Measurements from ENCODE around the gene BRI3.

The BRI3 gene

GRCh38 chr7:98287486-98287959, 6.0 kb downstream of the BRI3 start:
- ChIA-PET CTCF (interaction anchor here (1.7 kb wide), 1 partner anchor 19 kb away, joined by 5 read pairs; no protein-coding TSS in a partner anchor), POLR2A (interaction anchor here (0.5 kb wide), 1 partner anchor 27 kb away, joined by 5 read pairs; no protein-coding TSS in a partner anchor)
- Histone ChIP-seq H3K9me3 (ENCODE audit: control extremely low read depth in 1 of 5, control insufficient read depth in 4 of 5, insufficient read depth in 2 of 5, low read depth in 1 of 5, low read length in 4 of 5) (no peaks in the 10 kb centered on the region), H3K4me3 (ENCODE audit: control insufficient read depth in 1 of 7, extremely low read depth in 1 of 7, insufficient read depth in 4 of 7, low read depth in 2 of 7, low read length in 6 of 7) (no peak overlapping the region), H3K27me3 (replicated peaks in 2 of 5; ENCODE audit: control insufficient read depth in 4 of 5, insufficient read depth in 5 of 5, low read length in 4 of 5) (no peaks in the 10 kb centered on the region), H3K27ac (ENCODE audit: insufficient read depth in 1 of 2, low read depth in 1 of 2, low read length in 2 of 2, poor library complexity in 1 of 2, severe bottlenecking in 2 of 2) (peak overlapping the region in 1 of 2 experiments; percentile 34), H3K36me3 (ENCODE audit: control insufficient read depth in 4 of 4, insufficient read depth in 4 of 4, low read length in 3 of 4) (peaks cover 0 to 37% (median 17%) of the 10 kb centered on the region in 4 experiments), H3K4me1 (ENCODE audit: control extremely low read depth in 1 of 4, control insufficient read depth in 4 of 4, insufficient read depth in 4 of 4, low read length in 3 of 4) (peaks cover 8 to 62% (median 47%) of the 10 kb centered on the region in 4 experiments)
- 90% methylated on average over 7 of the region's 14 CpGs for WGBS (ENCODE audit: insufficient coverage)
- no peak for DNase-seq

GRCh38 chr7:98288064-98288823, 6.8 kb downstream of the BRI3 start:
- DNase-seq = no peak
- H3K4me1 ChIP-seq (ENCODE audit: control extremely low read depth in 1 of 4, control insufficient read depth in 4 of 4, insufficient read depth in 4 of 4, low read length in 3 of 4) = peaks cover under 1 to 55% (median 40%) of the 10 kb centered on the region in 4 experiments
- H3K27ac ChIP-seq (ENCODE audit: insufficient read depth in 1 of 2, low read depth in 1 of 2, low read length in 2 of 2, poor library complexity in 1 of 2, severe bottlenecking in 2 of 2) = peak overlapping the region in 1 of 2 experiments; percentile 34
- ChIA-PET POLR2A (interaction anchor here (0.5 kb wide), 1 partner anchor 28 kb away, joined by 5 read pairs; no protein-coding TSS in a partner anchor), CTCF (interaction anchor here (1.7 kb wide), 1 partner anchor 20 kb away, joined by 5 read pairs; no protein-coding TSS in a partner anchor)
- H3K4me3 ChIP-seq (ENCODE audit: control insufficient read depth in 1 of 7, extremely low read depth in 1 of 7, insufficient read depth in 4 of 7, low read depth in 2 of 7, low read length in 6 of 7) = no peak overlapping the region
- peaks cover 0 to 43% (median 21%) of the 10 kb centered on the region in 4 experiments for H3K36me3 ChIP-seq (ENCODE audit: control insufficient read depth in 4 of 4, insufficient read depth in 4 of 4, low read length in 3 of 4)
- no peaks in the 10 kb centered on the region for H3K9me3 ChIP-seq (ENCODE audit: control extremely low read depth in 1 of 5, control insufficient read depth in 4 of 5, insufficient read depth in 2 of 5, low read depth in 1 of 5, low read length in 4 of 5)
- 60% methylated on average over 9 of the region's 12 CpGs for WGBS (ENCODE audit: insufficient coverage)
- H3K27me3 ChIP-seq (replicated peaks in 2 of 5; ENCODE audit: control insufficient read depth in 4 of 5, insufficient read depth in 5 of 5, low read length in 4 of 5) = no peaks in the 10 kb centered on the region

- DNase-seq = no peak
- H3K4me3 ChIP-seq (ENCODE audit: control insufficient read depth in 1 of 7, extremely low read depth in 1 of 7, insufficient read depth in 4 of 7, low read depth in 2 of 7, low read length in 6 of 7) = no peak overlapping the region
- 100% methylated on average over 3 of the region's 4 CpGs for WGBS (ENCODE audit: insufficient coverage)
- no peaks in the 10 kb centered on the region for H3K27me3 ChIP-seq (replicated peaks in 2 of 5; ENCODE audit: control insufficient read depth in 4 of 5, insufficient read depth in 5 of 5, low read length in 4 of 5)
- CTCF ChIA-PET = no interaction called here
- H3K9me3 ChIP-seq (ENCODE audit: control extremely low read depth in 1 of 5, control insufficient read depth in 4 of 5, insufficient read depth in 2 of 5, low read depth in 1 of 5, low read length in 4 of 5) = no peaks in the 10 kb centered on the region
- POLR2A ChIA-PET = no interaction called here
- peaks cover 0 to 45% (median 28%) of the 10 kb centered on the region in 4 experiments for H3K36me3 ChIP-seq (ENCODE audit: control insufficient read depth in 4 of 4, insufficient read depth in 4 of 4, low read length in 3 of 4)
- no peak overlapping the region for H3K27ac ChIP-seq (ENCODE audit: insufficient read depth in 1 of 2, low read depth in 1 of 2, low read length in 2 of 2, poor library complexity in 1 of 2, severe bottlenecking in 2 of 2)
- H3K4me1 ChIP-seq (ENCODE audit: control extremely low read depth in 1 of 4, control insufficient read depth in 4 of 4, insufficient read depth in 4 of 4, low read length in 3 of 4) = peaks cover 0 to 44% (median 28%) of the 10 kb centered on the region in 4 experiments
These were observed 7.9 kb downstream of the BRI3 start for GRCh38 chr7:98289333-98289875.

GRCh38 chr7:98291717-98292116, 10.2 kb downstream of the BRI3 start:
- Histone ChIP-seq H3K4me1 (ENCODE audit: control extremely low read depth in 1 of 4, control insufficient read depth in 4 of 4, insufficient read depth in 4 of 4, low read length in 3 of 4) (peaks cover 0 to 20% (median 11%) of the 10 kb centered on the region in 4 experiments), H3K27ac (ENCODE audit: insufficient read depth in 1 of 2, low read depth in 1 of 2, low read length in 2 of 2, poor library complexity in 1 of 2, severe bottlenecking in 2 of 2) (no peak overlapping the region), H3K4me3 (ENCODE audit: control insufficient read depth in 1 of 7, extremely low read depth in 1 of 7, insufficient read depth in 4 of 7, low read depth in 2 of 7, low read length in 6 of 7) (no peak overlapping the region), H3K36me3 (ENCODE audit: control insufficient read depth in 4 of 4, insufficient read depth in 4 of 4, low read length in 3 of 4) (peaks cover 0 to 50% (median 28%) of the 10 kb centered on the region in 4 experiments), H3K27me3 (replicated peaks in 2 of 5; ENCODE audit: control insufficient read depth in 4 of 5, insufficient read depth in 5 of 5, low read length in 4 of 5) (no peaks in the 10 kb centered on the region), H3K9me3 (ENCODE audit: control extremely low read depth in 1 of 5, control insufficient read depth in 4 of 5, insufficient read depth in 2 of 5, low read depth in 1 of 5, low read length in 4 of 5) (no peaks in the 10 kb centered on the region)
- POLR2A ChIA-PET = no interaction called here
- peak in 2 of 3 donors; percentile 37 to 41 for DNase-seq
- CTCF ChIA-PET = no interaction called here
- WGBS (ENCODE audit: insufficient coverage) = 98% methylated on average over 6 of the region's 7 CpGs

- H3K4me1 ChIP-seq (ENCODE audit: control extremely low read depth in 1 of 4, control insufficient read depth in 4 of 4, insufficient read depth in 4 of 4, low read length in 3 of 4) = peaks cover 0 to 6% (median under 1%) of the 10 kb centered on the region in 4 experiments
- no peak overlapping the region for H3K4me3 ChIP-seq (ENCODE audit: control insufficient read depth in 1 of 7, extremely low read depth in 1 of 7, insufficient read depth in 4 of 7, low read depth in 2 of 7, low read length in 6 of 7)
- 96% methylated on average over 14 of the region's 17 CpGs for WGBS (ENCODE audit: insufficient coverage)
- H3K27me3 ChIP-seq (replicated peaks in 2 of 5; ENCODE audit: control insufficient read depth in 4 of 5, insufficient read depth in 5 of 5, low read length in 4 of 5) = no peaks in the 10 kb centered on the region
- no peak overlapping the region for H3K27ac ChIP-seq (ENCODE audit: insufficient read depth in 1 of 2, low read depth in 1 of 2, low read length in 2 of 2, poor library complexity in 1 of 2, severe bottlenecking in 2 of 2)
- H3K36me3 ChIP-seq (ENCODE audit: control insufficient read depth in 4 of 4, insufficient read depth in 4 of 4, low read length in 3 of 4) = peaks cover 0 to 42% (median 27%) of the 10 kb centered on the region in 4 experiments
- DNase-seq = no peak
- H3K9me3 ChIP-seq (ENCODE audit: control extremely low read depth in 1 of 5, control insufficient read depth in 4 of 5, insufficient read depth in 2 of 5, low read depth in 1 of 5, low read length in 4 of 5) = no peaks in the 10 kb centered on the region
- ChIA-PET CTCF (interaction anchor here (0.9 to 1.1 kb wide), 2 partner anchors 25 to 545 kb away, joined by 3 read pairs; no protein-coding TSS in a partner anchor), POLR2A (no interaction called here)
These were observed 11.8 kb downstream of the BRI3 start for GRCh38 chr7:98293265-98293664.

GRCh38 chr7:98293746-98294145, 12.3 kb downstream of the BRI3 start:
- DNase-seq = no peak
- ChIA-PET CTCF (interaction anchor here (0.8 to 1.3 kb wide), 4 partner anchors 8 to 544 kb away, joined by 3 to 5 read pairs (median 3); no protein-coding TSS in a partner anchor), POLR2A (no interaction called here)
- no peak overlapping the region for H3K27ac ChIP-seq (ENCODE audit: insufficient read depth in 1 of 2, low read depth in 1 of 2, low read length in 2 of 2, poor library complexity in 1 of 2, severe bottlenecking in 2 of 2)
- peaks cover 0 to 41% (median 26%) of the 10 kb centered on the region in 4 experiments for H3K36me3 ChIP-seq (ENCODE audit: control insufficient read depth in 4 of 4, insufficient read depth in 4 of 4, low read length in 3 of 4)
- H3K9me3 ChIP-seq (ENCODE audit: control extremely low read depth in 1 of 5, control insufficient read depth in 4 of 5, insufficient read depth in 2 of 5, low read depth in 1 of 5, low read length in 4 of 5) = no peaks in the 10 kb centered on the region
- H3K27me3 ChIP-seq (replicated peaks in 2 of 5; ENCODE audit: control insufficient read depth in 4 of 5, insufficient read depth in 5 of 5, low read length in 4 of 5) = no peaks in the 10 kb centered on the region
- WGBS (ENCODE audit: insufficient coverage) = 97% methylated on average over 7 of the region's 13 CpGs
- peaks cover 0 to 5% (median 0%) of the 10 kb centered on the region in 4 experiments for H3K4me1 ChIP-seq (ENCODE audit: control extremely low read depth in 1 of 4, control insufficient read depth in 4 of 4, insufficient read depth in 4 of 4, low read length in 3 of 4)
- no peak overlapping the region for H3K4me3 ChIP-seq (ENCODE audit: control insufficient read depth in 1 of 7, extremely low read depth in 1 of 7, insufficient read depth in 4 of 7, low read depth in 2 of 7, low read length in 6 of 7)

Measured in common myeloid progenitor, CD34-positive (primary cell).